H1 (cell line): ENCODE data around the gene ZNF511. TPM values are rescaled to one million over a fixed set of nuclear protein-coding genes. Genes with fewer than 3 reads are reported as not detected.

Experiments used
- ATF2 ChIP-seq: IDR thresholded peaks from 2 replicates; pipeline ENCODE4 v1.6.1; 2012; ENCODE audit warnings: low read length, inconsistent platforms
- polyA plus RNA-seq, 7 experiments: library from polyadenylated mRNA; depleted of rRNA in 3 of 7; stranded (reverse) in 5 of 7; unstranded in 2 of 7; fragments of >200 nt in 5 of 7; fragments of 200-250 nt in 2 of 7; gene quantifications; 1 replicate in 5 of 7; 2 replicates in 1 of 7; 4 replicates in 1 of 7; pipeline versions ENCODE4 v1.2.1 to v1.2.3, GENCODE V29; 2011 to 2013; ENCODE audit warnings: missing spikeins in 2 of 7, mixed read lengths in 2 of 7
- total RNA-seq: library from RNA; stranded (reverse); fragmentation: NEBNext Ultra II Directional; extraction: Animal tissue kit (Norgen Biotek cat#: 25700); gene quantifications from 2 replicates; pipeline ENCODE4 v1.2.1, GENCODE V29; 2021

The ZNF511 gene
- total and polyA plus RNA-seq, 2 of the 8 experiments (the other 6 are each of a cell fraction or from before 2014, with no cell fraction given) = 55.4 to 71.7 TPM

- TF ChIP-seq ATF2 = no peak
- TF ChIP-seq, all 59 proteins: peak for 0
Observed at GRCh38 chr10:133316732-133317131, 8.0 kb downstream of the ZNF511 start (continued).
